ENCODE results near the gene ABCA7. TPM values are rescaled to one million over a fixed set of nuclear protein-coding genes. Genes with fewer than 3 reads are reported as not detected.

The ABCA7 gene
- total and polyA plus RNA-seq, 2 of the 13 experiments (the other 11 are each of a cell fraction or from before 2014, with no cell fraction given), result 4.4 to 32.4 TPM

- TF ChIP-seq DDIT3 (CRISPR knock-in tag; IDR thresholded peaks at IDR 0.05) (no peak), HNF4A (CRISPR knock-in tag; IDR thresholded peaks at IDR 0.05) (no peak), HDAC2 (CRISPR knock-in tag; IDR thresholded peaks at IDR 0.05) (peak; percentile 40; the same call in 1 of the 2 replicates), BCL3 (CRISPR knock-in tag; IDR thresholded peaks at IDR 0.05) (peak; percentile 72), ZNF430 (CRISPR knock-in tag; IDR thresholded peaks at IDR 0.05) (no peak), THAP11 (CRISPR knock-in tag; IDR thresholded peaks at IDR 0.05) (peak; percentile 28; the same call in 1 of the 2 replicates), IKZF1 (IDR thresholded peaks at IDR 0.05) (no peak), ZNF776 (CRISPR knock-in tag; IDR thresholded peaks at IDR 0.05) (peak; percentile 37), RXRA (CRISPR knock-in tag; IDR thresholded peaks at IDR 0.05) (peak; percentile 23), ZNF263 (CRISPR knock-in tag; IDR thresholded peaks at IDR 0.05) (peak; percentile 89), GABPA (IDR thresholded peaks at IDR 0.05; ENCODE audit: low read depth, low read length) (no peak), GABPA (CRISPR knock-in tag; IDR thresholded peaks at IDR 0.05; ENCODE audit: low read depth) (no peak), ZNF770 (CRISPR knock-in tag; IDR thresholded peaks at IDR 0.05) (no peak), DR1 (CRISPR knock-in tag; IDR thresholded peaks at IDR 0.05) (no peak), ZKSCAN1 (IDR thresholded peaks at IDR 0.05; ENCODE audit: low read length) (no peak), ZNF235 (CRISPR knock-in tag; IDR thresholded peaks at IDR 0.05; ENCODE audit: borderline replicate concordance) (0 out of 2 replicates have a peak, but pooled peaks have one; percentile 17), ZNF552 (CRISPR knock-in tag; IDR thresholded peaks at IDR 0.05; ENCODE audit: borderline replicate concordance) (no peak), NONO (IDR thresholded peaks at IDR 0.05) (no peak), NONO (CRISPR knock-in tag; conservative IDR thresholded peaks at IDR 0.05) (no peak), FOSL1 (CRISPR knock-in tag; IDR thresholded peaks at IDR 0.05; ENCODE audit: borderline replicate concordance) (no peak)
Measured at GRCh38 chr19:1064661-1065605, 25.0 kb downstream of the ABCA7 start (continued).

Measured in HepG2 (cell line).